HepG2 (cell line): Measurements from ENCODE around the gene IQCB1. TPM values are rescaled to one million over a fixed set of nuclear protein-coding genes. Genes with fewer than 3 reads are reported as not detected.

Experiments used
- ATAC-seq: fragments of 200-7000 bp; cut with Tn5 transposase; 3 replicates; pipeline ENCODE4 v1.9.1; 2020; ENCODE audit warnings: mild to moderate bottlenecking, moderate library complexity
- BruUV-seq: library from RNA; stranded (reverse); fragments of 400-500 nt; replicated peaks from 2 replicates; lab custom pipeline; 2021; lab: Mats Ljungman, UMichigan
- CTCF ChIA-PET: fragments of 300-600 bp; formaldehyde crosslinking; extraction: SDS; loops from one replicate; lab custom pipeline; 2021; ENCODE audit warnings: low total read pairs, inconsistent platforms, low intra/inter-chr PET ratio; lab: Yijun Ruan, JAX
- POLR2A ChIA-PET: fragments of 350-600 bp; sonication (Branson Sonifier 250); formaldehyde crosslinking; loops from one replicate; lab custom pipeline; 2020; ENCODE audit warnings: antibody characterized with exemption, inconsistent platforms; lab: Yijun Ruan, JAX
- DNase-seq: peaks from one replicate; pipeline ENCODE4 v3.0.0-alpha.2; 2015; ENCODE audit warnings: low spot score
- FAIRE-seq: peaks from 3 replicates; lab custom pipeline; 2011; peaks lifted over from hg19 to GRCh38; lab: Jason Lieb, UNC
- H2AFZ ChIP-seq: one replicate; pipeline ENCODE4 v1.6.1; 2011; ENCODE audit warnings: low read length, inconsistent platforms
- H3K27ac ChIP-seq: fragments of 300-600 bp; 3 replicates; pipeline ENCODE4 v1.8.0; 2011; ENCODE audit warnings: mixed run types, mild to moderate bottlenecking, mixed read lengths, low read length, inconsistent platforms; ENCODE audit not compliant: insufficient read depth; ENCODE audit errors: extremely low read length
- H3K27me3 ChIP-seq, 2 experiments: fragments of 200-600 bp in 1 of 2; 2 replicates in 1 of 2; 3 replicates in 1 of 2; pipeline versions ENCODE4 v1.6.0 to v1.8.0; 2011; ENCODE audit warnings: low read length in 2 of 2, mild to moderate bottlenecking in 2 of 2, moderate library complexity in 2 of 2, inconsistent platforms in 1 of 2; ENCODE audit not compliant: insufficient read depth in 2 of 2, control insufficient read depth in 1 of 2
- H3K36me3 ChIP-seq, 2 experiments: fragments of 200-600 bp in 1 of 2; replicated peaks in 1 of 2; 2 replicates in 1 of 2; 3 replicates in 1 of 2; pipeline versions ENCODE4 v1.5.1 to v1.8.0; 2011; ENCODE audit warnings: low read length in 2 of 2, inconsistent platforms in 1 of 2; ENCODE audit not compliant: insufficient read depth in 2 of 2, control insufficient read depth in 1 of 2
- H3K4me1 ChIP-seq: 2 replicates; pipeline ENCODE4 v1.5.1; 2012; ENCODE audit warnings: low read length, inconsistent platforms; ENCODE audit not compliant: insufficient read depth
- H3K4me2 ChIP-seq: 2 replicates; pipeline ENCODE4 v1.6.0; 2011; ENCODE audit warnings: low read depth, low read length, inconsistent platforms
- H3K4me3 ChIP-seq, 3 experiments: fragments of 200-600 bp in 1 of 3; sonication (generic), shearing (Covaris generic) in 1 of 3; replicated peaks in 1 of 3; 2 replicates each; pipeline ENCODE4 v1.5.1; 2011 to 2016; ENCODE audit warnings: low read length in 3 of 3, inconsistent platforms in 2 of 3, low read depth in 2 of 3, mild to moderate bottlenecking in 2 of 3, control low read depth in 1 of 3, mixed read lengths in 1 of 3; ENCODE audit not compliant: insufficient read depth in 1 of 3
- H3K79me2 ChIP-seq: one replicate; pipeline ENCODE4 v1.6.1; 2011; ENCODE audit warnings: low read length, inconsistent platforms; ENCODE audit not compliant: insufficient read depth
- H3K9ac ChIP-seq: 2 replicates; pipeline ENCODE4 v1.6.0; 2011; ENCODE audit warnings: mild to moderate bottlenecking, low read depth, low read length, inconsistent platforms; ENCODE audit not compliant: insufficient read depth
- H3K9me3 ChIP-seq: 2 replicates; pipeline ENCODE4 v1.5.1; 2012; ENCODE audit warnings: mild to moderate bottlenecking, low read length
- H4K20me1 ChIP-seq: 2 replicates; pipeline ENCODE4 v1.6.0; 2011; ENCODE audit warnings: inconsistent platforms, mild to moderate bottlenecking, low read length, moderate library complexity; ENCODE audit not compliant: insufficient read depth
- FOXP1 ChIP-seq, 2 experiments: fragments of 450-650 bp in 1 of 2; IDR thresholded peaks; 2 replicates each; pipeline ENCODE4 v1.6.1; 2017 to 2018; ENCODE audit warnings: antibody characterized with exemption in 1 of 2
- ZMAT3 ChIP-seq: sonication (generic); formaldehyde crosslinking; conservative IDR thresholded peaks from 2 replicates; pipeline ENCODE4 v1.7.0; 2021; ENCODE audit warnings: missing genetic modification reagents
- ZNF567 ChIP-seq: sonication (generic); formaldehyde crosslinking; IDR thresholded peaks from 2 replicates; pipeline ENCODE4 v1.8.1; 2023; ENCODE audit warnings: mild to moderate bottlenecking, missing genetic modification reagents, borderline replicate concordance
- WGBS: methylation state at CpG from one replicate; pipeline ENCODE4 v1.1.6; 2017; ENCODE audit warnings: low lambda C conversion rate; 5-methylcytosine and 5-hydroxymethylcytosine counted together
- in situ Hi-C: cut with HindIII; loops from 2 replicates; pipeline ENCODE4 v1.10.0; 2017; ENCODE audit warnings: low pct_unique_long_range_greater_than_20kb; ENCODE audit not compliant: extremely low pct_ligation_motif_present
- intact Hi-C: fragments of 100-400 bp; cut with micrococcal nuclease; formaldehyde crosslinking; loops from one replicate; pipeline ENCODE4 v1.10.0; 2022; ENCODE audit not compliant: unreplicated experiment
- polyA plus RNA-seq, 8 experiments: library from polyadenylated mRNA; depleted of rRNA in 3 of 8; stranded (reverse) in 7 of 8; unstranded in 1 of 8; fragments of >200 nt; fragmentation: Illumina TruSeq in 4 of 8; extraction: Trizol in 4 of 8; gene quantifications; 2 replicates each; pipeline versions ENCODE4 v1.2.1 to v1.2.3, GENCODE V29; 2011 to 2016; ENCODE audit warnings: low read depth in 4 of 8, missing spikeins in 1 of 8, mixed read lengths in 1 of 8; ENCODE audit not compliant: insufficient read depth in 1 of 8
- total RNA-seq, 5 experiments: library from RNA; depleted of rRNA; stranded (reverse); fragments of >200 nt; fragmentation: Illumina TruSeq; extraction: Trizol; gene quantifications; 2 replicates each; pipeline ENCODE4 v1.2.3, GENCODE V29; 2016; ENCODE audit warnings: low read depth in 1 of 5
- TF ChIP-seq, protein P1 (sequence below): sonication (generic); formaldehyde crosslinking; IDR thresholded peaks from 2 replicates; pipeline ENCODE4 v1.5.1; 2020; ENCODE audit warnings: missing genetic modification reagents, mild to moderate bottlenecking, borderline replicate concordance
- TF ChIP-seq, protein P2 (sequence below): sonication (generic); formaldehyde crosslinking; IDR thresholded peaks from 2 replicates; pipeline ENCODE4 v1.5.1; 2020; ENCODE audit warnings: mild to moderate bottlenecking, missing genetic modification reagents

IQCB1 gene
- total and polyA plus RNA-seq, 2 of the 13 experiments (the other 11 are each of a cell fraction or from before 2014, with no cell fraction given), result 18.0 to 41.4 TPM

DNA sequence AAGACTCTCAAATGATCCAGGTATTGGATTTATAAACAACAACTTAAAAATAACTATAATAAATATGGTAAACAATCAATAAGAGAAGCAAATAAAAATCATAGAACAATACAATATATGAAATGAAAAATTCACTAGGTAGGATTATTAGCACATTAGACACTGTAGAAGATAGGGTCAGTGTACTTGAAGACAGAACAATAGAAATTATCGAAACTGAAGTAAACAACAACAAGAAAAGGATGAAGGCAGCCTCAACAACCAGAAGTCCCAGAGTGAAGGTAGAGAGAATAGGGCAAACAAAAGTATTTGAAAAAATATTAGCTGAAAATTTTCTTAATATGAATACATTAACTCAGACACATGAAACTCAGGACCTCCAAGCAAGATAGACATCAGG, 11.9 kb downstream of the IQCB1 start:
- BruUV-seq, result no TSS peak
- no peak for DNase-seq

More for the DNA sequence above, 11.9 kb downstream of the IQCB1 start:
- Histone ChIP-seq H3K36me3 (peaks cover 11 to 45% of the 10 kb centered on the region in 2 experiments), H3K9me3 (peaks cover 12% of the 10 kb centered on the region), H3K9ac (no peak overlapping the region), H3K4me1 (no peaks in the 10 kb centered on the region), H3K27me3 (no peaks in the 10 kb centered on the region), H3K79me2 (peaks cover 8% of the 10 kb centered on the region), H3K4me2 (no peak overlapping the region), H3K4me3 (no peak overlapping the region), H2AFZ (no peak overlapping the region), H3K27ac (no peak overlapping the region), H4K20me1 (no peaks in the 10 kb centered on the region)
- no peak for FAIRE-seq
- CTCF ChIA-PET, result no interaction called here
- TF ChIP-seq ZMAT3 (CRISPR knock-in tag) (no peak), ZNF567 (CRISPR knock-in tag) (no peak), FOXP1 (IDR thresholded peaks at IDR 0.05) (peak; percentile 77), FOXP1 (CRISPR knock-in tag; IDR thresholded peaks at IDR 0.05) (no peak)
- TF ChIP-seq, protein P1, sequence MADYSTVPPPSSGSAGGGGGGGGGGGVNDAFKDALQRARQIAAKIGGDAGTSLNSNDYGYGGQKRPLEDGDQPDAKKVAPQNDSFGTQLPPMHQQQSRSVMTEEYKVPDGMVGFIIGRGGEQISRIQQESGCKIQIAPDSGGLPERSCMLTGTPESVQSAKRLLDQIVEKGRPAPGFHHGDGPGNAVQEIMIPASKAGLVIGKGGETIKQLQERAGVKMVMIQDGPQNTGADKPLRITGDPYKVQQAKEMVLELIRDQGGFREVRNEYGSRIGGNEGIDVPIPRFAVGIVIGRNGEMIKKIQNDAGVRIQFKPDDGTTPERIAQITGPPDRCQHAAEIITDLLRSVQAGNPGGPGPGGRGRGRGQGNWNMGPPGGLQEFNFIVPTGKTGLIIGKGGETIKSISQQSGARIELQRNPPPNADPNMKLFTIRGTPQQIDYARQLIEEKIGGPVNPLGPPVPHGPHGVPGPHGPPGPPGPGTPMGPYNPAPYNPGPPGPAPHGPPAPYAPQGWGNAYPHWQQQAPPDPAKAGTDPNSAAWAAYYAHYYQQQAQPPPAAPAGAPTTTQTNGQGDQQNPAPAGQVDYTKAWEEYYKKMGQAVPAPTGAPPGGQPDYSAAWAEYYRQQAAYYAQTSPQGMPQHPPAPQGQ (CRISPR knock-in tag), result no peak
- TF ChIP-seq, protein P2, sequence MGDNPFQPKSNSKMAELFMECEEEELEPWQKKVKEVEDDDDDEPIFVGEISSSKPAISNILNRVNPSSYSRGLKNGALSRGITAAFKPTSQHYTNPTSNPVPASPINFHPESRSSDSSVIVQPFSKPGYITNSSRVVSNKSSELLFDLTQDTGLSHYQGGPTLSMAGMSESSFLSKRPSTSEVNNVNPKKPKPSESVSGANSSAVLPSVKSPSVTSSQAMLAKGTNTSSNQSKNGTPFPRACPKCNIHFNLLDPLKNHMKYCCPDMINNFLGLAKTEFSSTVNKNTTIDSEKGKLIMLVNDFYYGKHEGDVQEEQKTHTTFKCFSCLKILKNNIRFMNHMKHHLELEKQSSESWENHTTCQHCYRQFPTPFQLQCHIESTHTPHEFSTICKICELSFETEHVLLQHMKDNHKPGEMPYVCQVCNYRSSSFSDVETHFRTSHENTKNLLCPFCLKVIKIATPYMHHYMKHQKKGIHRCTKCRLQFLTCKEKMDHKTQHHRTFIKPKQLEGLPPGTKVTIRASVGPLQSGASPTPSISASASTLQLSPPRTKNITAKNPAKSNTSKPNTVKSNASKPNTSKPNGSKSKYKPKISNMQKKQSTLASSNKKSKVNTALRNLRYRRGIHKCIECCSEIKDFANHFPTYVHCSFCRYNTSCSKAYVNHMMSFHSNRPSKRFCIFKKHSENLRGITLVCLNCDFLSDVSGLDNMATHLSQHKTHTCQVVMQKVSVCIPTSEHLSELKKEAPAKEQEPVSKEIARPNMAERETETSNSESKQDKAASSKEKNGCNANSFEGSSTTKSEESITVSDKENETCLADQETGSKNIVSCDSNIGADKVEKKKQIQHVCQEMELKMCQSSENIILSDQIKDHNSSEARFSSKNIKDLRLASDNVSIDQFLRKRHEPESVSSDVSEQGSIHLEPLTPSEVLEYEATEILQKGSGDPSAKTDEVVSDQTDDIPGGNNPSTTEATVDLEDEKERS, result 0 out of 2 replicates have a peak, but pooled peaks have one; percentile 50
- ATAC-seq, result no peak
- in situ Hi-C loops, result no loop called here
- intact Hi-C loops, result no loop called here
- 98% methylated on average over 1 of the region's 1 CpG for WGBS
- POLR2A ChIA-PET, result no interaction called here
